Tibial nerve (tissue), 4 donors: ENCODE data around the gene PTPRF. TPM values are rescaled to one million over a fixed set of nuclear protein-coding genes. Genes with fewer than 3 reads are reported as not detected.

Source experiments
- DNase-seq, 2 donors: peaks; one replicate each; pipeline ENCODE4 v3.0.0-alpha.2; 2019; ENCODE audit warnings: low spot score in 2 of 2
- H3K27ac ChIP-seq, 4 donors: fragments of 200-600 bp; sonication (generic) in 3 of 4; one replicate each; pipeline ENCODE4 v1.5.1; 2017 to 2019; ENCODE audit warnings: mild to moderate bottlenecking in 1 of 4
- H3K27me3 ChIP-seq, 2 donors: fragments of 200-600 bp; sonication (generic) in 1 of 2; one replicate each; pipeline versions ENCODE4 v1.5.1 to v1.6.0; 2017 to 2019
- H3K36me3 ChIP-seq, 3 donors: fragments of 200-600 bp; sonication (generic); one replicate each; pipeline ENCODE4 v1.5.1; 2018 to 2019
- H3K4me1 ChIP-seq, 4 donors: fragments of 200-600 bp; sonication (generic) in 3 of 4; one replicate each; pipeline ENCODE4 v1.5.1; 2017 to 2019
- H3K4me3 ChIP-seq, 4 donors: fragments of 200-600 bp; sonication (generic) in 3 of 4; one replicate each; pipeline ENCODE4 v1.5.1; 2017 to 2019; ENCODE audit warnings: mild to moderate bottlenecking in 1 of 4, moderate library complexity in 1 of 4
- H3K9me3 ChIP-seq, 4 donors: fragments of 200-600 bp; sonication (generic) in 3 of 4; one replicate each; pipeline ENCODE4 v1.5.1; 2017 to 2019
- CTCF ChIP-seq, 5 experiments: fragments of 200-600 bp in 3 of 5; fragments of 450-650 bp in 2 of 5; sonication (generic) in 3 of 5; IDR thresholded peaks; one replicate each; pipeline ENCODE4 v1.5.1; 2016 to 2019; ENCODE audit warnings: antibody characterized with exemption in 5 of 5, mild to moderate bottlenecking in 3 of 5, moderate library complexity in 2 of 5
- EP300 ChIP-seq, 2 donors: sonication (generic); formaldehyde crosslinking; IDR thresholded peaks; one replicate each; pipeline ENCODE4 v1.6.1; 2017; ENCODE audit warnings: antibody characterized with exemption in 2 of 2, mild to moderate bottlenecking in 1 of 2
- POLR2A ChIP-seq, 2 donors: fragments of 450-650 bp; IDR thresholded peaks; one replicate each; pipeline ENCODE4 v1.6.1; 2017; ENCODE audit warnings: antibody characterized with exemption in 2 of 2, mild to moderate bottlenecking in 2 of 2, moderate library complexity in 2 of 2
- WGBS, 2 donors: methylation state at CpG; one replicate each; pipeline ENCODE4 v1.1.5; 2018; 5-methylcytosine and 5-hydroxymethylcytosine counted together
- total RNA-seq, 4 donors: library from RNA; depleted of rRNA; stranded (reverse); fragments of >200 nt; gene quantifications; one replicate each; pipeline ENCODE4 v1.1.0, GENCODE V29; 2016

PTPRF gene
- total RNA-seq, 4 donors from 2014 or later: 72.0 to 112 (median 92.5) TPM

DNA sequence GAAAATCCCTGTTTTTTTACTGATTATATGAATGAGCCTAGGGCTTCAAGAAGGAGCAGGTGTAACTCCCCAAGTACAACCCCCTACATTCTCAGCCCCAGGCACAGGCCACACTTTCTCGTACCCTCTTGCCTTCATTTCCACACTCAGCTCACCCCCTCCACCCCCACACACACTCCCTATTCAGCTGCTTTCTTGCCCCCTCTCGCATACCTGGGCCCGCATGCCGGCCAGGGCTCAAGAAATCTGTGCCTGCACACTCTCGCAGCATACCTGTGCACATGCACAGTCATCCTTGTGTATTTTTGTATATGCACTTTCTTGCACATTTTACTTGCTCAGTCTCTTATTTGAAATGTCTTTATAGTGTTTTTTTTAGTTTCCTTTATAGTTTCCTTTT, 2.0 kb downstream of the PTPRF start:
- 66% methylated on average over 5 of the region's 5 CpGs for WGBS, 2 donors
- H3K4me3 ChIP-seq: peak overlapping the region in 1 of 4 donors; percentile 91
- peaks cover 0 to 56% (median 21%) of the 10 kb centered on the region in 4 donors for H3K4me1 ChIP-seq

GRCh38 chr1:43533584-43533983, 2.9 kb downstream of the PTPRF start:
- H3K4me1 ChIP-seq: peaks cover 0 to 59% (median 21%) of the 10 kb centered on the region in 4 donors
- no peaks in the 10 kb centered on the region for H3K9me3 ChIP-seq
- TF ChIP-seq EP300 (IDR thresholded peaks at IDR 0.05): no peak
- TF ChIP-seq CTCF (IDR thresholded peaks at IDR 0.05): no peak
- no peak for TF ChIP-seq POLR2A (IDR thresholded peaks at IDR 0.05)
- 70 to 72% methylated on average over 9 of the region's 9 CpGs for WGBS, 2 donors
- DNase-seq: no peak
- H3K4me3 ChIP-seq: no peak overlapping the region
- H3K36me3 ChIP-seq: no peaks in the 10 kb centered on the region
- peak overlapping the region in 3 of 4 donors; percentile 50 to 92 (median 74) for H3K27ac ChIP-seq
- no peaks in the 10 kb centered on the region for H3K27me3 ChIP-seq

More for the DNA sequence above, 2.0 kb downstream of the PTPRF start:
- H3K27ac ChIP-seq: peak overlapping the region in 3 of 4 donors; percentile 74 to 92 (median 89)
- no peak for TF ChIP-seq POLR2A (IDR thresholded peaks at IDR 0.05)
- no peak for TF ChIP-seq EP300 (IDR thresholded peaks at IDR 0.05)
- no peak for TF ChIP-seq CTCF (IDR thresholded peaks at IDR 0.05)
- no peak for DNase-seq
- H3K27me3 ChIP-seq: no peaks in the 10 kb centered on the region
- H3K9me3 ChIP-seq: no peaks in the 10 kb centered on the region
- H3K36me3 ChIP-seq: no peaks in the 10 kb centered on the region

DNA sequence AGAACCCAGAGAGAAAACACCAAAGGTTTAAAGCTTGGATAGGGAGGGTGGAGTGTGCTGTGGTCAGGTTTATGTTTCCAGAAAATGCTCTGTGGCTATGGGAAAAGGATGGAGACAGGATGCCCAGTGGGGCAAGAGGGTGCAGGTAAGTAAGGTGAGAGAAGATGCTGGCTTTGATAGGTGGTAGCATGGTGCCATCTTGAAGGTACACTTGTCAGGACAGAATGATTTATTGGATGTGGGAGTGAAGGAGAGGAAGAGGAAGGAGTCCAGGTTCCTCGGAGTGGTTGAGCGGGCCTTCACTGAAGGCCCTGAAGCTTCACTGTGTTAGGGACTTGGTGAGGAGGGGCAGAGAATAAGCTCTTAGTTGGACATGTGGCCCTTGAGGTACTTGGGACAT, 3.6 kb downstream of the PTPRF start:
- WGBS, 2 donors: 84 to 89% methylated on average over 2 of the region's 2 CpGs
- no peaks in the 10 kb centered on the region for H3K9me3 ChIP-seq
- peaks cover 0 to 1% (median 0%) of the 10 kb centered on the region in 3 donors for H3K36me3 ChIP-seq
- no peak overlapping the region for H3K27ac ChIP-seq
- TF ChIP-seq EP300 (IDR thresholded peaks at IDR 0.05) (no peak), POLR2A (IDR thresholded peaks at IDR 0.05) (no peak), CTCF (IDR thresholded peaks at IDR 0.05) (no peak)
- no peak overlapping the region for H3K4me3 ChIP-seq
- DNase-seq: no peak
- H3K27me3 ChIP-seq: no peaks in the 10 kb centered on the region
- H3K4me1 ChIP-seq: peaks cover 0 to 65% (median 22%) of the 10 kb centered on the region in 4 donors

GRCh38 chr1:43536196-43536863, 5.6 kb downstream of the PTPRF start:
- no peak for DNase-seq
- Histone ChIP-seq H3K27me3 (no peaks in the 10 kb centered on the region), H3K27ac (peak overlapping the region in 2 of 4 donors; percentile 37 to 45), H3K36me3 (peaks cover 0 to 3% (median 0%) of the 10 kb centered on the region in 3 donors), H3K4me3 (no peak overlapping the region), H3K4me1 (peaks cover 4 to 73% (median 32%) of the 10 kb centered on the region in 4 donors), H3K9me3 (no peaks in the 10 kb centered on the region)
- no peak for TF ChIP-seq CTCF (IDR thresholded peaks at IDR 0.05)
- TF ChIP-seq EP300 (IDR thresholded peaks at IDR 0.05): no peak
- TF ChIP-seq POLR2A (IDR thresholded peaks at IDR 0.05): no peak
- WGBS, 2 donors: 79 to 83% methylated on average over 8 of the region's 8 CpGs

GRCh38 chr1:43536864-43537358, 6.2 kb downstream of the PTPRF start:
- Histone ChIP-seq H3K27ac (peak overlapping the region in 2 of 4 donors; percentile 37 to 45), H3K36me3 (peaks cover 0 to 3% (median 0%) of the 10 kb centered on the region in 3 donors), H3K27me3 (no peaks in the 10 kb centered on the region), H3K4me3 (no peak overlapping the region), H3K9me3 (no peaks in the 10 kb centered on the region), H3K4me1 (peaks cover 5 to 76% (median 34%) of the 10 kb centered on the region in 4 donors)
- no peak for DNase-seq
- TF ChIP-seq EP300 (IDR thresholded peaks at IDR 0.05) (no peak), CTCF (IDR thresholded peaks at IDR 0.05) (no peak), POLR2A (IDR thresholded peaks at IDR 0.05) (no peak)
- WGBS, 2 donors: 68 to 70% methylated on average over 11 of the region's 11 CpGs
